NCI-H748 (cell line): ENCODE measurements around the gene SBNO2.

Source experiments
- DNase-seq: peaks from one replicate; lab custom pipeline; 2025; ENCODE audit not compliant: unreplicated experiment; lab: John Stamatoyannopoulos, UW

The SBNO2 gene

DNA sequence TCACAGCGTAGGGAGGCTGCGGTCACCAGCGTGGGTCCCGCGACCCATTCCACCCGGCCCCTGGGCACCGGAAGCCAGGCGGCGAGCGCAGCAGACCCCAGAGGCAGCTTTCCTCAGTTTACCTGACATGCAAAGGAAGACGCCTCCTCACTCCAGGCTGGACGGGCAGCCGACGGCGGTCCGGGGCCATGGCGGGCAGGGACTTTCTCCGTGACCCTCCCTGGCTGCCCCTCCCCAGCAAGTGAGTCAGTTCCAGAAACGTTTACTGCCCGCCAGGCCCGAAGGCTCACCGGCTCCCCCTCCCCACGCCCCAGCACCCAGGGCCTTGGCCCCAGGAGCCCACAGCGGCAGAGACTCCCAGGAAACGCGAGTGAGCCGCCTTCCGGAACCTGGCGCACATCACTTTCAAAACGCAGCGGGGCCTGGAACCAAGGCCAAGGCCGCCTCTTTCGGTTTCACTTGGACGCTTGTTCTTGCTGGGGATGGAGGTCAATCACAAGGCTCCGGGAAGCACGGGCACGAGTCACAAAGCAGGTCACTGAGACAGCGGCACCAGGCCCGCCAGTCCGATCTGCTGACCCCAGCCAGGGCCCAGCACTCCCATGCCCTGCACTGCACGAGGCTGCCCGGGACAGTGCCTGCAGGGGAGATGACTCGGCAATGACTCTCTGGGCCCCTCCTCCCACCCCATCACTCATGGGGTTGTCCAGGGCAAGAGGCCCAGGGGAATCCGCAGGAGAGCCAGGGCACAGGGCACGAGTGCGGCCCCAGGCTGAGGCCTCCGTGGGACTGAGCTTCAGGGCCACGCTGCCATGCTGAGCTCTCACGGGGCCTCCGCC lies 5.3 kb downstream of the SBNO2 start:
- DNase-seq, result no peak

DNA sequence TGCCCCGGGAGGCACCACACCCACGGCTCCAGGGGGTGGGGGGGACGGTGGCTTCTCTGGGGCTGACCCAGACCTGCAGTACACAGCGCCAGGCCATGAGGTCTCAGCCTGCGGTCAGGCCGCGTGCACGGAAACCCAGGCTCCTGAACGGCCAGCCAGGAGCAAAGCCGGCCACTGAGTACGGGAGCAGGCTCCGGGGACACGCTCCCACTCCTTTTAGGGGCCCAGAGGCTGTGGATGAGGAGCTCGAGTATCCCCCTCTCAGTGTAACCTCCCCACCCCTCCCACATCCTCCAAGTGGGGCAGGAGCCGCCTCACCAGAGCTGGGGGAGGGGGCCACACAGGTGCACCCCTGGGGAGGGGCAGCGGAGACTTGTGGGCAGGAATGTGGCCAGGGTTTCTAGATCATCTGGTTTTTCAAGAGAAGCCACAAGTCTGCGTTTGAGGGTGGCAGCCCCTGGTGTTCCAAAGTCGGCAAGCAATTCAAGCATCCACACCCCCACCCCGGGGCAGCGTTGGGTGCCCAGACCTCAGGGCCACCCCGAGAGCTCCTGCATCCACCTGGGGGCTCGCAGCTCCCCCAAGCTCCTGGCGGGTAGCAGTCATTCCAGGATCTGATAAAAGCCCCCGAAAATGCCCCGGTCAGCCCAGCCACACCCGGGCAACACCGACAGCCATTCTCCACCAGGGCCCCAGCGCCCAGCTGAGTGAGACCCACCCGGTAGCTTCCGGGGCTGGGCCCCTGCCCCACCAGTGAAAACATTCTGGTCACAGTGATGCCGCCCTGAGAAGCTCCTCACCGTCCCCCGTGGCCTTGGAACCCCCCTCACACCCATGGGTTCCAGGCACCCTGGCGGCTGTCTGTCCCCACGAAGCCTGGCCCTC lies 6.1 kb downstream of the SBNO2 start:
- no peak for DNase-seq

DNA sequence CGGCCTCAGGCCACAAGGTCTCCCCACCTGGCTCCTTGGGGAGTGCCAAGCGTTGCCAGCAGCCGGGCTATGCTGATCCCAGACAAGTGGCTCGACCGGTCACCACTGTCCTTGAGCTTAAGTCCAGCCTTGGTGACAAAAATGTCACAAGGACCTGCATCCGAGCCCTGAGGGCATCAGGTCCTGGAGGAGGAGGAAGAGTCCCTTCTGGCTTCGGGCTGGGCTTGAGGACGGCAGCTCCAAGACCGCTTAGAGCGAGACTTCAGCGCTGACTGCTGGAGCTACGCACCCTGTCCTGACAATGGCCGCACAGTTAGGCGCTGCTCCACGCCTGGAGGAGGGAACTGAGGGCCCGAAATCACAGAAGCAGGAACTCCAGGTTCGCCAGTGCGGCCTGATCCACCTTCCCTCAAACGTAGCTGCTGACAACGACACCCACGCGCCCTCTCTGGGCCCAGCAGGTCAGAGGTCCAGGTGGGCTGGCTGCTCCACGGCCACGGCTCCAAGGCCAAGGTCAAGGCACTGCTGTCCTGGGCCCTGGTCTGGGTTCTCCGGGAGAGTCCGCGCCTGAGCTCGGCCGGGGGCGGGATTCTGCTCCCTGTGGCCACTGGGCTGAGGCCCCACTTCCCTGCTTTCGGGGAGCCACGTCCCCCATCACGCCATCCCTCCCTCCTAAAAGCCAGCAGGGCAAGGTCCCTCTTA lies 7.0 kb downstream of the SBNO2 start:
- no peak for DNase-seq

DNA sequence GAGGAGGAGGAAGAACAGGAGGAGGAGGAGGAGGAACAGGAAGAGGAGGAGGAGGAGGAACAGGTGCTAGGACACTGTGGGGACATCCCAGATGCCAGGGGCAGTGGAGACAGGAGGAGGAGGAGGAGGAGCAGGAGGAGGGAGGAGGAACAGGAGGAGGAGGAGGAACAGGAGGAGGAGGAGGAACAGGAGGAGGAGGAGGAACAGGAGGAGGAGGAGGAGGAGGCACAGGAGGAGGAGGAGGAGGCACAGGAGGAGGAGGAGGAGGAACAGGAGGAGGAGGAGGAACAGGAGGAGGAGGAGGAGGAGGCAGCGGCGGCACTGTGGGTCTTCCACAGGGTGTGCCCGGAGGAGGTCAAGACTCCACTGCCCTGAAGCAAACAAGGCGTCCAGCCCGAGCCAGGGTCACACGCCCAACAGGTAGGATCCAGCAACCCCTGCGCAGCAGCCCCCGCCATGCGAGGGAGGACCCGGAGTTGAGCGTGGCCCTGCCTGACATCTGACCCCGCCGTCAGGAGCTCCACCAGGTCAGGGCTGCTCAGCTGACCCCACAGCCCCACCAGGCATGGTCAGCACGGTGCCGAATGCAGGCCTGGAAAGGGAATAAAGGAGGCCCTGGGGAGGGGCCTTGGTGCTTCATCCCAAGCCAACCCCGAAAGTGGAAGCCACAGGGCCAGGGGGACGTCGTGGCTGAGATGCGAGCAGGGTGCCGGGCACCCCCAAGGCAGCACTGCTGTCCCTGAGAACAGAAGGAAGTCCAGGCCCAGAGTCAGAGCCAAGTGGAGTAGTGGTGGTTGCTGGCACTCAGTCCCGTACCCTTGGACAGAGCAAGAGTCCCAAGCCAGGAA lies 9.2 kb downstream of the SBNO2 start:
- DNase-seq, result no peak

DNA sequence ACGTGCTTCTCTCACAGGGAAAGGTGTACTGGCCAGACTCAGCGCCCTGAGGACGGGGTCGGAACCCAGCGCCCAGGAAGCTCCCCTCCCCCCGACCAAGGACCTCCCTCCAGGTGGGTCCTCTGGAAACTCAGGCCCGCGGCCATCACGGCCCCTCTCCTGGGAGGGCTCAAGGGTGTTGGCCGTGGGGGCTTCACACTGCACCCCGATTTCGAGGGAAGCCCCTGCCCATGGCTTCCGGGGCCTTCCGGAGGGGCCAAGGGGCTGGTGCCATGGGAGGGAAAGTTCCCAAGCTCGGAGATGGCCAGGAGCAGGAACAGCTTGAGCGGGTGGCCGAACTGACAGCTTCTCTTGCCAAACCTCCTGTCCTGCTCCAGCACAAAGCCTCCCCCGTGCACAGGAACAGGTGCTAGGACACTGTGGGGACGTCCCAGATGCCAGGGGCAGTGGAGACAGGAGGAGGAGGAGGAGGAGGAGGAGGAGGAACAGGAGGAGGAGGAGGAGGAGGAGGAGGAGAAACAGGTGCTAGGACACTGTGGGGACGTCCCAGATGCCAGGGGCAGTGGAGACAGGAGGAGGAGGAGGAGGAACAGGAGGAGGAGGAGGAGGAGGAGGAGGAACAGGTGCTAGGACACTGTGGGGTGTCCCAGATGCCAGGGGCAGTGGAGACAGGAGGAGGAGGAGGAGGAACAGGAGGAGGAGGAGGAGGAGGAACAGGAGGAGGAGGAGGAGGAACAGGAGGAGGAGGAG lies 10.0 kb downstream of the SBNO2 start:
- no peak for DNase-seq

DNA sequence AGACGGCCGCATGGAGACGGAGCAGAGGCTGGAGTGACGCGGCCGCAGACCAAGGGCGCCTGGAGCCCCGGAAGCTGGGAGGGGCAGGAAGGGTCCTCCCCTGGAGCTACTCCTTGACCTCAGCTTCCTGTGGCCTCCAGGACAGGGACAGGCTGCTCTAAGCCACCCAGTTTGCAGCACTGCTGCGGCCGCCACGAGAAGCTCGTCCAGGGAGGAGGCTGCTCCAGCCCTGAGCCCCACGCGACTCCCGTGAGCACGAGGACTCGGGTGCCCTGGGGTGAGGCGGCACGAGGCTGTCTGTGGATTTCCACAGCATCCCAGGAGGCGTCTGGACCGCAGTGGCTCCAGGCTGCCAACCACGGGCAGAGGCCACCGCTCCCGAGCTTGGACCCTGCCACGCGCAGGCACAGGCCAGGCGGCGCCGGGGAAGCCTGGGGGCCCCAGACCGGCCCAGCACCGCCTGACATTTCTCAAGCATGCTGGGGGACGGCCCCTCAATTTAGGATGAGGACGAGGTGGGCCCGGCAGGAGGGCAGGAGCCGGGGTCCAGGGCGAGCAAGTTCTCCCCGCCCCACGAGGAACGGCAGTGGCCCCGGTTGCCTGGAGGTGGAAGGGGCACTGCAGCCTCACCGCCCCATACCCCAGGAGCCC lies 10.7 kb downstream of the SBNO2 start:
- DNase-seq, result no peak

DNA sequence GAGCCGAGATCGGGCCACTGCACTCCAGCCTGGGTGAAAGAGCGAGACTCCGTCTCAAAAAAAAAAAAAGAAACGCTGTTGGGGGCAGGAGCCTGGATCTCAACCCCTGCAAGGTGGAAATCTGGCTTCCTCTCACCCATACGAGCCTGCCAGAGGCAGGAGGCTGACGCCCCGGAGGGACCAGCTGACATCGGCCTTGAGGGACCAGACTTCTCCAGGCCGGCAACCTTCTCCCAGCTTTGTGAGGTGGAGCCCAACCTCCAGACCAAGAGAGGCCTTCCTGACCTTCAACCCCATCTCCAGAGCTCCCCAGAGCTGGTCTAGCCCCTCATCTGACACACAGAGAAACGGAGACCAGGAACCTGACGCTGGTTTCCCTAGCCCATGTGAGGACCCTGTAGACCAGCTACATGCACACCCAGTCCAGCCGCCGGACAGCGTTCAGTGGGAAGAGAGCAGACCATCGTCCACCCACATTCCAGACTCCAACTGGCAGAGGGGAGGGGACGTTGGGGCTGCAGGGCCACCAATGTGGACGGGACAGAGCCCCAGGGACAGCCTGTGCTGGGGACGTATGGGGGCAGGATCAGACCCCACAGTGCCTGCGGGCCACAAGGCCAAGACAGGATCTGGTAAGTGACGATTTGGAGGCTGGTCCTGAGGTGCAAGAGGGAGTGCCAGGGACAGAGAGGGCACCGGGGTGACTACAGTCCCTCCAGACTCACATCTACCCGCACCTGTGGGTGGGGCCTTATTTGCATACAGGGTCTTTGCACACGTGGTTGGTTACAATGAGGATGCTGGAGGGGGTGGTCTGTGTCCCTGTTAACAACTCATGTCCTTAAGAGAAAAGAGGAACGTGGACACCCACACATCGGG lies 11.4 kb downstream of the SBNO2 start:
- no peak for DNase-seq

DNA sequence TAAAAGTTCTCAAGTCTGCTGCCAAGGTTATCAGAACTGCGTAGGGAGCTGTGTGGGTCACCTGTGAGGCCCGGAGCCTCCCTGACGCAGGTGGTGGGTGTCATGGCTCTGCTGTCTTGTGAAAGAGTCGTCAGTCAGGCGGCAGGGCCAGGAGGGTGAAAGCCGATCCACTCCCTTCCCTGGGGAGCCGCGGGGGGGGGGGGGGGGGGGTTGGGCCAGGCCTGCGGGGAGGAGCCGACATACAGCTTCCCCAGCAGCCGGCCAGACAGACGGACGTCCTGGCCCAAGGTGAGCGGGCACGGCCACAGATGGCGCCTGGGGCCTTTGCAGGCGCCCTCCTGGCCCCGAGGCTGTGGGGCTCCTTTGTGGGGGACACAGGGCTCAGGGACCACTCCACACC lies 12.4 kb downstream of the SBNO2 start:
- DNase-seq, result no peak

DNA sequence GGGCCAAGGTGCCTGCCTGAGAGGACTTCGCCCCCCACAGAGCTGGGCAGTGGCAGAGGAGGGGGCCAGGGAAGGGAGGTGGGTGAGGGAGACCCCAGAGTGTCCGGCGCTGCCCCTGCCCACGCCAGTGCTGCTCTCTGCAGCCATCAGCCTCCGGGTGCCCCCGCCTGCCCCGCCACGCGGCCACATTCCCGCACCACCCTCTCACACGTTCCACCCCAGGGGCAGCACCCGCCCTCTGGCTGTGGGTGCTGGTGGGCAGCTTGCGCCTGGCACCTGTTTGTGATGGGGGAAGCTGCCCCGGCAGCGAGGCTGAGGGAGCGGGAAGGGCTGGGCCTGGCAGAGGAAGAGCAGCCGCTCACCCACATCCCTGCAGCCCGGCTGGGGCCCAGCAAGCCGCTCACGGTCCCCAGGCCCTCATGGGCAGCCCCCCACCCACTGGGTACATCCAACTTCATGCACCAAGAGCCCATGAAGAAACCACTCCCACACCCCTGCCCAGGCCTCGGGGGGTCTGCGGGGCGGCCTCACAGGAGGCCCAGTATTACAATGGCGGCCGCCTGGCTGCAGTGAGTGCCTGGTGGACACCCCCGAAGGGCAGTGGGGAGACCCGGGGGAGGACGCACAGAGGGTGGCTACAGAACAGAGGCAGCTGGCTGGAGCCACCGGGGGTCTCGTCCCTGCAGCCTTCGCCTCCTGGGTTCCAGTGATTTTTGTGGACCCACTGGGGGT lies 14.0 kb downstream of the SBNO2 start:
- DNase-seq, result no peak

DNA sequence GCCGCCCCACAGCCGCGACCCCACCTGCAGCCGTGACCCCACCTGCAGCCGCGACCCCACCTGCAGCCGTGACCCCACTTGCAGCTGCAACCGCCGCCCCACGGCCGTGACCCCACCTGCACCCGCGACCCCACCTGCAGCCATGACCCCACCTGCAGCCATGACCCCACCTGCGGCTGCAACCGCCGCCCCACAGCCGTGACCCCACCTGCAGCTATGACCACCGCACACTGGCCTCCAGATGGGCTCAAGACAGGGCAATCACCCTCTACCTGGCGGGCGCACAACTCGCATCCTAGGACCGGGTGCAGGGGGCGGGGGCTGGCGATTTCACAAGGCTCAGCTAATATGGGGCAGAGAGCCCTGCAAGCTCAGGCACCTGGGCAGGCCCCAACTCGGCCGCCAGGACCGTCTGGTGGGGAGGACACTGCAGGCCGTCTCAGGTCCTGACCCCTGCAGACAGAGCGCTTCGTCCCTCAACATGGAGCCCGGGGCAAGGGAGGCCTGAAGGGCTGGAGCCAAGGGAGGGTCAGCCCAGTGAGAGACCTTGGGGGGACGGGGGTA lies 15.1 kb downstream of the SBNO2 start:
- DNase-seq, result no peak

DNA sequence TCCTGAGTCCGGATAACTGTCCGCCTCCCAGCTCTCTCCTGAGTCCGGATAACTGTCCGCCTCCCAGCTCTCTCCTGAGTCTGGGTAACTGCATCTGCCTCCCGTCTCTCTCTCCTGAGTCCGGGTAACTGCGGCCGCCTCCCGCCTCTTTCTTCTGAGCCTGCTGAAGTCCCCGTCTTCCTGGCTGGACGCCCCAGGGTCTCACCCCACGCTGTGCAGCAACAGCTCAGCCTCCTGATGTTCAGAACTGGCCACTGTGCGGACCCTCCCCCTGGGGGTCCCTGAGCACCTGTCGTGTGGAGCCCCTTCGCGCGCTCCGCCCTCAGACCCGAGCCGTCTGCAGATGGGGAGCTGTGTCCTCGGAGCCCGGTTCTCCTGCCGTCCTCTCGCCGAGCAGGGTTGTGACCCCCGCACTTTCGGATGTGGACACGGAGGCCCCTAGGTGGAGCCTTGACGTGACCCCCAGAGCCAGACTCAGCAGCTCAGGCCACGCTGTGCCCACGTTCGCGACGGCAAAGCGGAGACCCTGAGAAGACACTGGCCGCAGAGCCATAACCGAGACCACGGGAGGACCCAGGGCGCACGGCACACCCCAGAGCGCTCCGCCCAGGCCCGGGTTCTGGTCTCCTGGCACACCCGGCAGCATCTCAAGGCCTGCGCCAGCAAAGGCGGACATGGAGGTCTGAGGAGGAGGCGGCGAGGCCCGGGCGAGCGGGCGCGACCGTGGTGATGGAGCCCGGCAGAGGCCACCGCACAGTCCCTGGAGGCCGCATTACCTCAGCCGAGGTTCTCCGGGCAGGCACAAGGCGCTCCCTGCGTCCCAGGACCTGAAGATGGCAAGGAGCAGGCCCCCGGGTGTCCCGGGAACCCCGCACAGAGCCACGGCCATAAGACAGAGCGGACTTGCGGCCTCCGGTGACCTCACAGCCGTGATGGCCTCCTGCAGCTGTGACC lies 15.9 kb downstream of the SBNO2 start:
- DNase-seq, result no peak

DNA sequence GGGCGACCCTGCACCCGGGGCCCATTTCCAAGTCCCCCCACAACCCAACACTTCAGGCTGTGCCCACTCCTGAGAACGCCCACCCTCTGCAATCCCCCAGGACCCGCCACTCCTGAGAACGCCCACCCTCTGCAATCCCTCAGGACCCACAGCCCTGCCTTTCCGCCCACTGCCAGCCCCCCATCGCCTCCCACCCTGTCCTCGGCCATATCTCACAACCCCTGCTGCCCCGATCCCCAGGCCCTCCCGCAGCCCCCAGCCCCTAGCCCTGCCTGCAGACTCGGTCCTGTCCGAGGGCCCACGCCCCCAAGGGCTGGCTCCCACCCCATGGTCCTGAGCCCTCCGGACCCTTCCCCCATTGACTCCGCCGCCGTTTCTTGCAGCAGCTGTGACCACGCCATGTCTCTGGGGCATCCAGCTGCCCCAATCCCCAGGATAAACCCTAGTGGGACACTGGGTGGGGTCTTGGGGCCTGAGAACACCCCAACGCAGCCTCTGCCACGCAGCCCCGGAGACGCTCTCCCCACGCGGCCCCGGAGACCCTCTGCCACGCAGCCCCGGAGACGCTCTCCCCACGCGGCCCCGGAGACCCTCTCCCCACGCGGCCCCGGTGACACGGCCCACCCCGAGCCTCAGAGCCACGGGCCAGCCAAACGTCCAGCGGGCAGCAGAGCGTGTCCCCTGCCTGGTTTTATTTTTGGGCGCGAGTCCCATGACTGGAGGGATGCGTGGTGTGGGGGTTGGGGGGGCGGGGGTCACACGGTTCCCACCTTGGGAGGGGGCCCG lies 17.0 kb downstream of the SBNO2 start:
- DNase-seq, result no peak

DNA sequence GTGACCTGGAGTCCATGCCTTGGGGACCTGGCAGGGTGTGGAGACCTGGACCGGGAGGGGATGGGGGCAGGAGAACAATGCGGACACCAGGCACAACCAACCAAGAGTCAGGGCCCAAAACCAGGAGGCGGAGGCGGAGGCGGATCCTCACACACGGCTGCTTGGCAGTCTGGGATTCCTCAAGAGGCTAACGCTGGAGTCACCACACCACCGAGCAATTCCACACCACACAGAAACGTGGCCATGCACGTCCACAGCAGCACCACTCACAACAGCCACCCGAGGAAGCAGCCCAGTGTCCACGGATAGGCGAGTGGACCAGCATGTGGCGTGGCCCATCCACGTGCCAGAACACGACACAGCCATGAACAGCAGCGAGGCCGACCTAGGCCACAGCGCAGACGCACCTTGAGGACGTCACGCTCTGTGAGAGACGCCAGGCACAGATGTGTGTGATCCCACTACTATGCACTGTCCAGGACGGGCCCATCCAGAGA lies 17.7 kb downstream of the SBNO2 start:
- DNase-seq, result no peak

DNA sequence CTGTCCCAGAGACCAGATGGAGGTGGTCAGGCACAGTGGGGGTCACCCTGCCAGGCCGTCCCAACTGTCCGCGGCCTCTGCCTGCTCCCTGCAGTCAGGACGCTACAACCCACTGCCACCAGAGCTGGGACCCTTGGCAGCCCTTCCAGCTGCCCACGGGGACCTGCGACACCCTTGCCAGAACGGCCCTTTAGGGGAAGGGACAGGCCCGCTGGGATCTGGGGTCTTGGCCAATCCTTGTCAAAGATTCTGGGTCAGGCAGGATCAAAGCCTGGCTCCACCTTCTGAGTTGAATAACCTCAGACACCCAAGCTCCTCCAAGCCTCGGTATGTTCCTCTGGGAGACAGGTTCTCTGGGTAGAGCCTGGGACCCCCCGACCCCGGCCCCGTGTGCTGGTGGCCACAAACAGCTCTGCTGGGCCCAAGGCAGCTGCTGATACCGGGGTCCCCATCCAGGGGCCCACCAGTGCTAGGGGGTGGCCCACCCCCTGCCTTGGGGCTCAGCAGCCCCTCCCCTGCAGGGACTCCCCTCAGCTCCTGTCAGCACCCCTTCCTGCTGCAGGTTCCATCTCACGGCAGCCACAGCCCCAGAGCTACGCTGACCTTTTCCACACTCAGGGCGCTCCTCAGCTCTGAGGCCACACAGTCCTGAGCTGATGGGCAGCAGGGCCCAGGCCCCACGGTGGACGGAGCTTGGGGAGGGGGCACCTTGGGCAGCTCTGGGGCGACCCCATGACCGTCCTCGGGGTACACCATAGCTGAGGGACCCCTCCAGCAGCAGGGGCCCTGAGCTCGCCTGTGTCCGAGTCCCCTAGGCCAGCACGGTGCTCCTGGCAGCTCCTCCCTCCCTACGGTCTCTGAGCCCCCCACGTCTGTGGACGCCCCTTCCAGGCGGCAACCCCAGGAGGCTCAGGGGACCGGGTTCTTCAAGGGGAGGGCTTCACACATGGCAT lies 18.4 kb downstream of the SBNO2 start:
- DNase-seq, result no peak
